HG02610 (cell line): Measurements from ENCODE around the gene HPS1.

Experiments
- ATAC-seq: cut with Tn5 transposase; IDR thresholded peaks from one replicate; pipeline ENCODE4 v1.9.1; 2021; ENCODE audit warnings: mild to moderate bottlenecking, moderate library complexity; ENCODE audit not compliant: unreplicated experiment

The HPS1 gene

DNA sequence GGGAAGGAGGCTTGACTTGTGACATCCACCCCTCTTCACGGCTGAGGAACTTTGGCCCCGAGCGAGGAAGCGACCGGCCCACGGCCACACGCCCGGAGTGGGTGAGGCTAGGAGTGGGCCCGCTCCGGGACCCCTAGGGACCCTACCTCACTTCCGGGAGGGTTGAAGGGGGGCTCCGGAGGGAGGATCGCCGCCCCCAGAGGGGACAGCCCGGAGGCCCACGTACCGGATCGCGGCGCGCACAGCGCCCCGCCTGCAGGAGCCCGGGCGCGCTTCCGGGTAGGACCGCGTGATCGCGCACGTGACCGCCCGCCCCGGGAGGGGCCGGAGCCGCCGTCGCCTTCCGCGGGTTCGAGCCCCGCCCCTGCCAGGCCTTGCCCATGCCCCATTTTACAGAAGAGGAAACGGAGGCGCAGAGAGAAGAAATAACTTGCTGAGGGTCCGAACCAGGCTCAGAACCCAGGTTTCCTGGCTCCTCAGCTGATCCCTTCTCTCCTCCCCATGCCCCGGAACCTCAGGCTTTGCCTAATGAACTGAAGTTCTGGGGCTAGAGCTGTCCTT is at the start of gene HPS1:
HPS1 (minus strand) TSS at position 275 of the 561 bp plus-strand sequence. CDS start 3,695 bp downstream, outside the sequence.
- peak; percentile 91 for ATAC-seq

DNA sequence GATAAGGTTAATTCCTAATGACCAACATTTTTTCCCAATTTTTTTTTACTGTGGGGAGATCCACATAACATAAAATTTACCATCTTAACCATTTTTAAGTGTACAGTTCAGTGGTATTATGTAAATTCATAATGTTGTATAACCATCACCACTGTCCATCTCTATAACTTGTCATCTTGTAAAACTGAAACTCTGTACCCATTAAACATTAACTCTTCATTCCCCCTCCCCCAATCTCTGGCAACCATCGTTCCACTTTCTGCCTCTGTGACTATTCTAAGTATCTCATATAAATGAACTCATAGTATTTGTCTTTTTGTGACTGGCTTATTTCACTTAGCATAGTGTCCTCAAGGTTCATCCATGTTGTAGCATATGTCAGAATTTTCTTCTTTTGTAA is 46.0 kb upstream of the HPS1 start:
- ATAC-seq, result no peak

DNA sequence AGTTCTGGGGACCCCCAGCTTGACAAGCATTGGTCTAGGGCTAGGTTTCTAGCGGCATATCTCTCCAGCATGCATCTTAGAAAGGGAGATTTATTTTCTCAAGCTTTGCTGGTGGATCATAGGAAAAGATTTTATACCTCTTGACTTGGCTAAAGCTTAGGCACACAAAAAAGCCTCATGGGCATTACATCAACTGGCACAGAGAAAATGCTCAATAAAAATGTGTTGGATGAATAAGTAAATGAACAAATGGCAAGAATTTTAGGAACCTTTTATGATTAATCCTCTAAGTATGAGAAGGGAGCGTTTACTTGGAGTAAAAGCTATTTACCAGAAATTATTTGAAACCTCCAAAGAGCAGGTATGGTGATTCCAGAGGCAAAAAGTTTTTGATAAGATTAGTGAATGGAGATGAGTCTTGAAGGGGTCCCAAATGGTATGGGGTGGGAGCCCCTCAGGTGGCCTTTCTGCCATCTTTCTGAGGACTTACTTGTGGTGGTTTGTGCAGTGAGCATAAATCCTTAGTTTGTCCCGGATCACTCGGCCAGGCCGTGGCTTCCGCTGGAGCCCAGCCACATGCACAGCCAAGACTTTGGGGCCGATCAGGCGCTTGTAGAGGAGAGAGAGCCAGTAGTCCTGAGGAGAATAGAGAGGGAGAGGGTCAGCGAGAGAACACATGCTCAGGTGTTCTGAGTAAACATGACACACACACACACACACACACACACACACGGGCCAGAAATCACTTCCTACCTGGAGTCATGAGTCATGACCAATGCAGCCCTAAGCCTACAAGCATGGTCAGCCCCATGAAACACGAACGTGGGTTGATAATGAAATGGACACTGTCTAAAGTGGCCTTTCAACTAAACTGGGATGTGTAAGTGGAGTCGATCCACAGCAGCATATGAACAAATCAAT is 43.1 kb upstream of the HPS1 start:
- no peak for ATAC-seq

DNA sequence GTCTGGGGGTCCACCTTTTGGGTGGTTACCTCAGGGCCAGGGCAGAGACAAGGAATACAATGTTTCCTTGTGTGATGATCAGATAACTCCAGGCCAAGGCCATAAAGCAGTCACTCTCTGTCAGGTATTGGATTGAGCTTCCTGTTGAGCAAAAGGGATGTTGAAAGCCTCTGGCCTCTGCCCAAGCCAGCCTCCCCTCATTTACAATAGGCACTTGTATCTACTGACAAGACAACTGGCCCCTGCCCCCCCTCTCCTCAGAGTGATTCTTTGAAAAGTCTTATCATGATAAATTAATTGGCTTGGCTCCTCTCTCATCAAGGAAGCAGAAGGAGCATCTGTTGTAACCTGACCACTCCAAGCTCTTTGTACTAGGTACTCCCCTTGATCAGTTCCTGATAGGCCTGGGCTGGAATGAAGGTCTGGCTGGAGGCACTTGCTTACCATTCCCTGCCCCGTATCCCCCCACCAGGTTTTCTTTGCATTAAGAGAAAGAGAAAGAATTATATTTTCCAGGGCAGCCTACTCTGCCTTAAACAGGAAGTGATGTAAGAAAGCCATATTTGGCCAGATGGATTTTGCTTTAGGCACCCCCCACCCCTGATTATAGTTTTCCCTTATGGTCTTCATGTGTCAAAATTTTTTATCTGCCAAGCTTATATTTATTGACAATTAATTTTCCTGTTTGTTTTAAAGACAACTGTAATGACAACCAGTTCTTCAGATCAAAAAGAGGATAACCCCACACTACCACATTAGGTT is 42.1 kb upstream of the HPS1 start:
- no peak for ATAC-seq

DNA sequence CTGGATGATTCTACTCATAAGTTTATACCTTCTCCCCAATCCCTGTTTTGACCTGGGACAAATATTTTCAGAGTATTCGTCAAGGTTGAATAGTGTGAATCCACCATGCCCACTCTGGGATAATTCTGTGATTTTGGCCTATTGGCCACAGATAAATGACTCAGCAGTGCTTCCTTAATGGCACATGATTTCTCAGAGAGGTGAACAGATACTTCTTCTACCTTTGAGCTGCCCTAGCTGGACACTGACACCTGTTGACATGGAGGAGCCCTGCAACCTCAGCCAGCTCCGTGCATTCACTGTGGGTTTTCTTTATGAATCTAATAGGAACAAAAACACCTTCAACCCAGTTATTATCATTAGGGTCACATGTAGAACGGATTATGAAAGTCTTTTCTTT is 40.9 kb upstream of the HPS1 start:
- no peak for ATAC-seq

DNA sequence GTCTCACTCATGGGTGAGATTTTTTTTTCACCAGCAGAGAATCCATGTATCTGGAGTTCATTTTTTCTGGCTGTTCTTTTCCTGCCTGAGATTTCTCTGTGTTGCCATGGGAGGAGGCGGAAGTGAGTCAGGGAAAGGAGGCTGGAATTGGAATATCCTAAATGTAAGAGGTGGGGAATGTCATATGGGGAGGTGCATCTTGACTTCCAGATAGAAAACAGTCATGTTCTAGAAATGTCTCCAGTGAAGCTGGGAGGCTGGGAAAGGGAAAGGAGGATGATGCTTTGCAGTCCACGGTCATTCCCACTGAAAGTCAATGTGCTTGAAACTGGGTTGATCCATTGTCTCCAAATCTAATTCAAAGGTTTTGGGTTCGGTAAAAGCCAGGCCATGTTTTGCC is 39.7 kb upstream of the HPS1 start:
- ATAC-seq, result no peak

DNA sequence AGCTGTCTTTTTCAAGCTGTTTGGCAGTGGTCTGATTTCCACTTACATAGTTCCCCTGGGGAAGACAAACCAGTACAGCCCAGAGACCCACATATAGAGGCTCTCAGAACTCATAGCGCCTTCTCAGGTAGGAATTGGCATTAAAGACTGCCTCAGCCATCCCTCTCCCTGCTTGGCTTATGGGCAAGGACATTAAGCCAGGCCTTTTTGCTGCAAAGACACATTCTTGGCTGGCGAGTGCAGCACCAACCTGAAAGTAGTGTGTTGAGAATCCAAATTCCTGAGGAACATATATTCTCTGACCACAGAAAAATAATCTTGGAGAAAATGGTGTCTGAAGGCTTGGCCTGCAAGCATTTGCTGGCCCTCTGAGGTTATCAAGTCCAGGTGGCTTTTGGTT is 39.2 kb upstream of the HPS1 start:
- no peak for ATAC-seq

DNA sequence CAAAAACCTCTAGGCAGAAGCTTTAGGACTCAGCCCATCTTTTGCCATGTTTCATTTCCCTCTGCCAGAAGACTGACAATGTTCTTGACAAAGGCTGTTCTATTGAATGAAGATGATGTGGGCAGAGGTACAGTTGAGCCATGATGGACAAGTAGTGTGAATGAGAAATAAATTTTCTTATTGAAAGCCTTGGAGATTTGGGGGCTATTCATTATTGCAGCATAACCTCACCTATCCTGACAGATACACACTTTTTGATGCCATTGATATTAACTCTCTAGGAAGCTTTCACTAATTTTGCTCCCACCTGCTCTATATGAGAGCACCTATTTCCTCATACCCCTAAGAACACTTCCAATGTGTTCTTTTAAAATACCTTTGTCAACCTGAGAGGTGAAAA is 36.9 kb upstream of the HPS1 start:
- no peak for ATAC-seq

DNA sequence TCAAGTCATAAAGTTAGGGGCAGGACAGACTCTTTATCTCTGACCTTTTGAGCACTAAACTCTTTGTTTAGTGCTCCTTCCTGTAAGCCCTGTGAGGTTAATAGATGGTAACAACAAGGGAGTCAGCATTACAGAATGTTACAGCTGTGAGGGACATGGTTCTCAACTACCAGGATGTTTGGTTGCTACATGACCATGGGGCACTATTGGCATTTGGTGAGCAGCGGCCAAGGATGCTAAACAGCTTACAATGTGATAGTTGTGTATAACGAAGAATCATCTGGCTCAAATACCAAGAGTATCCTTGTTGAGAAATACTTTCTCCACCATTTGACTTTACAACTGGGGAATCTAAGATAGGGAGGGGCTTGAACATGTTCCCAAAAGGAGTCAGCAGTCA is 35.4 kb upstream of the HPS1 start:
- no peak for ATAC-seq

DNA sequence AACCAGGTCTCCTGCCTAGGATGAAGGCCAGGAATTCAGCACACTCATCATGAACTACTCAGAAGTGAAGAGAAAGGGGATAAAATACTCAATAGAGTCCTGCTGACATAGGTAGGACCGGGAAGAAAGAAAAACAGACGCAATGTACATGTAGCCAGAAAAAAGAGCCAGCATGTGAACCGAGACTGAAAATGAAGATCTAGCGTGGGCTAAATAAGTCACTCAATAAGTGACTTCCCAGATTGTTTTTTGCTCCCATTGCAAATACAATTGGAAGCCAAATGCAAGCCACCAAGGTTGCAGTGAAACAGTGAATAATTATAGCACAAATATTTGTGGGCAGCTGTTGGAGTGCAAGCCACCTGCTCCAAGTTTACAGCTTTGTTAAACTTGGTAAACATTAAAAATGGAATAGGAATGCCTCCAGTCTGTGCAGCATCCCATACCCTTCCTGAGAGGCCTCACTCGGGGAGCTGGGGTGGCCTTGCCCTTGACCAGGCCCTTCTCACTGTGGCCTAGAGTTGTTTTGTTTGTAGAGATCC is 34.7 kb upstream of the HPS1 start:
- no peak for ATAC-seq

DNA sequence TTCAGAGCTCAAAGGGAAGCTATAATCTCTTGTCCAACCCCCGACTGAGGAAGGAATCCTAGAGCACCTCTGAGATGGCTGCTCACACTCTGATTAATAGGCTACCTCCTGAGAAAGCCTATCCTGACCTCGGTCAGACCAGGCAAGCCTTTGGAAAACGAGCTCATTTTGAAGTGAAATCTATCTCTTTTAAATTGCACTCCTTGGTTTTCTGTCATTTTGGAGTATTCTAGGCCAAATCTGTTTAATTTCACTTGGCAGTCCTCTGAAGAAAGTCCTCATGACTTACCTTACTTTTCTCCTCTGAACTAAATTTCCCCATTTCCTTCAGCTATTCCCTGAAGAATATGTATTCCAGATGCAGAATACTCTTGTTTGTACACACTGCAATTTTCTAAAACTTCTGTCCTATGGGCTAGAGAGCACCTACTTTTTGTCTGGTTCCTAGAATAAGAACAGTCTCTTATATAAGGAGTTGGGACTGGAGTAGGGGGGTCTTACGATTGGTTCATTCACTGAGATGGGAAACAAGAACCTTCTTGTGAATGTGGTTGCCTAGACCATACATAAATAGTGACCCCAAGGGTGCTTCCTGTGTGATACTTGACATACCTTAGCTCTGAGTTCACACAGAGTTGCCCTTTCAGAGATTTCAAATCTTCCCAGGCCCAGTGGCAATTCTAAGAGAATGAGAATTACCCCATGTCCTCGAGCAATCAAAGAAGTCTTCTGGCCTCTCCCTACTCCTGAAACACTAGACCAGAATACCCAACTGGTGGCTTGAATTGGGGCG is 31.9 kb upstream of the HPS1 start:
- no peak for ATAC-seq

DNA sequence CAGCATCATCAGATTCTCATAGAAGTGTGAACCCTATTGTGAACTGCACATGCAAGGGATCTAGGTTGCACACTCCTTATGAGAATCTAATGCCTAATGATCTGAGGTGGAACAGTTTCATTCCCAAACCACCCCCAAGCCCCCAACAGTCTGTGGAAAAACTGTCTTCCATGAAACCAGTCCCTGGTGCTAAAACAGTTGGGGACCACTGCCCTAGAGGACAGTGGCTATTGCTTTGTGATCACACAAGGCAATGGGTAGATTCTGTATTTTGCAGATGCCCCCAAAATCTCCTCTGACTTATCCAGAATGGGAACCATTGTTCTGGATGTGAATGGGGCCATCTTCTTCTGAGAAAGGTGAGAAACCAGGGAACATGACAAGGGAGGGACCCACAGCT is 31.1 kb upstream of the HPS1 start:
- no peak for ATAC-seq

DNA sequence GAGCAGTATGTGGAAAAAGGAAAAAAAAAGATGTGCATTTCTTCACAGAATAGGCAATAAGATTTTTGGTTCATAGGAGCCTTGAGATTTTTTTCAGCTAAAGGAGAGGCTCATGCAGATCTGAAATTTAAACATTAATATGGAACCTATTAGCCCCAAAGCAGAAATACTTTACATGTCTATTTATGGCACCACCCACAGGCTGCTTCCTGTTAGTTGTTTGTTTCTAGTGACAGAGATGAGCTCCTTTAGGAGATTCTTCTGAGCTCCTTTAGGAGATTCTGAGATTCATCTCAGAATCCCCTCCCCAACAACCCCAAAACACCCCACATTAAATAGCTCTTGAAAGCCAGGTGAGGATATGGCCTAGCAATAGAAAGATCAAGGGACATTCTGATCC is 27.9 kb upstream of the HPS1 start:
- no peak for ATAC-seq

DNA sequence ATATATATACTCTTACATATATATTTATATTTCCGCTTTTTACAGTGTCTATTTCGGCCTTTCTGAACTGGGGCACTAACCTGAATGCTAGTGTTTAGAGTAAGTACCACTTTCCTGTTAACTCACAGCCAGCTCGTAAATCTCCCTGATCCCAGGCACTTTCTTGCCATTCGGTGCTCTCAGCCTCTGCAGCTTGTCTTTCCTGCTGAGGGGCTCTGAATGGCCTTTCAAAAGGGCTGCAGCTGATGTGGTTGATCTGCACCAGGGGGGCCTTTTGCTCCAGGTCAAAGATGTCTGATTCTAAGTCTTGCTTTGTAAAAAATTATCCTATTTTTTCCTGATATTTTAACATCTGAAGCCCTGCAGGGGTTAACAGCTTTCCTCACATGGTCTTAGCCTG is 25.5 kb upstream of the HPS1 start:
- ATAC-seq, result no peak

DNA sequence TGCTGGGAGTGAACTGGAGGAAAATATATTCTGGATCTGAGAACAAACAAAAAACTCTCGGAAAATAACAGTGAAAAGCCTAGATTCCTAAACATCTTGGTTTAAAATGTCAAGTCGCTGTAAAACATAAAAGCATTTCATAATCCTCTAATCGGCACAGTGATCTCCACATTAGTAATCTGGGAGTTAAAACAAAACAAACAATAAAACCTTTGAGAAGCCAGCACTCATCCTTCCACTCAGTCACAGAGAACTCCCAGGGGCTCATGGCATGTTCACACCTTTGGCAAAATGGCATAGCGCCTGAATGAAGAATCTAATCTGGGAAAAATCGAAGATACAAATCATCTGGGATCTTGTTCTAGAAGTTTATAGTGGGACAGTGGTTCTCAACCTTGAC is 24.1 kb upstream of the HPS1 start:
- ATAC-seq, result no peak

DNA sequence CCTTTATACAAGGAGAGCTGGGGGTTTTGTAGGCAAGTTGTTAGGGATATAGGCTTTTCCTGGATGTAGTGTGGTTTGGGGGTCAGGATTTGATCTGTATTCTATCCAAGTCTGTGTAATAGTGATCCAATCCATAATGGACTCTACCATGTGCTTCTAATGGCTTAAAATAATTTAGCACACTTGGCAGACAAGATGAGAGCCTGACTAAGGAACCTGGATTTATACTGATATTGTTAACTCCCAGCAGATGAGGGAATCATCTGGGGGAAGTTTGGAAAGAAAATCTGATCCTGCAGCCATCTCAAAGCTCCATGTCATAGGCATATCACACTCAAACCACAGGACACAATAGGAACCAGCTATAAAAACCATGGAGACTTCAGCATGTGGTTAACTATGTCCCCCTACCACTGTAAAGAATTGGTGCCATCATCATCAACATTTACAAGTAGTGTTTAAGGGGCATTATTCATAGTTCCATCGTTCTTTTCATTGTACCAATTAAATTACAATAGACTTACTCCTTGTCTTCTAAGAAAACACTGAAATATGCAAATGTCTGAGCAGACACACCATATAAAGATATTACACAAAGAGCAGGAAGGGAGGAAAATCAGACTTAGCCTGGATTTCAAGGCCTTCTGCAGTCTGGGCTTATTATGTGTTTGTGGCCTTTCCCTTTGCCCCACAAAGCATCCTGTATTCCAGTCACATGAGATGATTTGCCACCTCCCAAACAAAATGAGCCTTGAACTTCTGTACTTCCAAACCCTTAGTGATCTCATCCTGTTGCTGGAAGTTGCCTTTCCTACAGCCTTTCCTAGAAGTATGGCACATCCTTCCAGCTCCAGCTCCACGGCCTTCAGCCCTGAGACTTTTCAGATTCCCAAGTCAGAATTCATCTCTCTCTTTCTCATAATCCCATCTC is 22.5 kb upstream of the HPS1 start:
- ATAC-seq, result no peak

DNA sequence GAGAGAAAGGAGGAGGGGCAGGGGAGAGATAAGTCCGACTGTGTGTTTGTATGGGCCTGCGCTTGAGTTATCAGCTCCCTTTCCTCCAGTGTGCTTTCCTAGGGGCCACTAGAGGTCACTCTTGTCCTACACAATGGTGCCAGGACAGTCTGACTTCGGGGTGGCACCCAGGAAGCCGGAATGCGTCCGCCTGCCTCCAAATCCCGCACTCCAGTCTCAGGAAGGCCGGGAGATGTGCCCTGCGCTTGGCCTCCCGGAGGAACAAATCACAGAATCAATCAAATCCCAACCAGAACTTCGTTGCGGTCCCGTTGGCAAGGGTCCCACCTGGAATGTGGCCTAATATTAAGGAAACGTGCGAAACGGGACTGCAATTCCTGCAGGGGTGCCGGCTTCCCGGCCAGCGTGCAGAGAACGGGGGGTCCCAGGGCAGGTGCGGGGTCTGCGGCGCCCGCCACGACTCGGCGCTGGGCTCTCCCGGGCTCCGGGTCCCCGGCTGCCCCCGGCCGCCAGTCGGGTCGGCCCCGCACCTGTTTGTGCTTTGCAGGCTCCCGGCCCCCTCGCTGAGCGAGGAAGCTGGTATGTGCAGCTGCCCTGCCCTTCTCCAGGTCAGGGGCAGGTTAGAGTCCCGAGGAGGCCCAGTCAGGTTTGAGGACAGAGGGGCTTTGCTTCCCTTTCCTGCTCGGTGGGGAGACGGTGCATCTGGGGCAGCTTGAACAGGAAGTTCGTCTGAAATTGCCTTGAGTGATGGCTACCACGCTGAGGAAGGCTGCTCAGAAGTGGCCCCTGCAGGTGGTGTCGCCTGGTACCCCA is 21.0 kb upstream of the HPS1 start:
- peak; percentile 95 for ATAC-seq

DNA sequence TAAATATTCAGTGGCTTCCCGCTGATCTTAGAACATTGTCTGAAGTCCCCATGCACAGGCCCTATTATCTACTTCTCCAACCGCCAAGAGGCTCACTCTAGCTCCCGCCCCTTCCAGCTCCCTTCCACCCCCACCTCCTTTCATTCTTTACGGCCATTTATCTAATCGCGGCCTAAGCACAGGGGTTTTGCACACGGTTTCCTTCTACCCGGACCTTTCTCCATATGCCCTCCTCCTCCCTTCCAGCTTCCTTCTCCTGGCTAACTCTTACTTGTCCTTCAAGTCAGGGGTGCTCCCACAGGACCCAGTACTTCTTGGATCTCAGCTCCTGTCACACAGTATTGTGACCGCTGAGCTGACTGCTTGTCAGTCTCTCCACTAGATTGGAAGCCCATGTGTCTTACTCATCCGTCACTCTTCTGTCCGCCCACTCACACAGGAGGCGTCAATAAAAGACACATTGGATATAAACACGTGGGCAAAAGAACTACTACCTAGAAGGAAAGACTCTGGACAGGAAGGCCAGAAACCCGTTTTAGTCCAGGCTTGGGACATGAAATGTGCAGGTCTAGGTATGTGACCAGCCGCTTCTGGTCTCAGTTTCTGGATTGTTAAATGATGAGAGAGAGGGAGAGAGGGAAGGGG is 20.2 kb upstream of the HPS1 start:
- ATAC-seq, result no peak
